Breast epithelium (tissue), 4 donors: ENCODE data around the gene TAAR9. TPM values are rescaled to one million over a fixed set of nuclear protein-coding genes. Genes with fewer than 3 reads are reported as not detected.
A peak's percentile ranks its signal among the peaks of the same experiment; 100 is the strongest.

Source experiments
- DNase-seq, 2 donors: peaks; one replicate each; pipeline ENCODE4 v3.0.0-alpha.2; 2019; ENCODE audit warnings: low spot score in 2 of 2
- H3K27ac ChIP-seq, 2 donors: fragments of 200-600 bp; sonication (generic) in 1 of 2; one replicate each; pipeline ENCODE4 v1.5.1; 2016 to 2019; ENCODE audit warnings: mild to moderate bottlenecking in 1 of 2
- H3K27me3 ChIP-seq, 2 donors: fragments of 200-600 bp; sonication (generic) in 1 of 2; one replicate each; pipeline versions ENCODE4 v1.5.1 to v1.6.0; 2017 to 2019; ENCODE audit warnings: control low read depth in 1 of 2, mild to moderate bottlenecking in 1 of 2
- H3K36me3 ChIP-seq: fragments of 200-600 bp; one replicate; pipeline ENCODE4 v1.5.1; 2019
- H3K4me1 ChIP-seq, 2 donors: fragments of 200-600 bp; sonication (generic); one replicate each; pipeline ENCODE4 v1.5.1; 2016 to 2019; ENCODE audit warnings: control low read depth in 1 of 2
- H3K4me3 ChIP-seq, 3 donors: fragments of 200-600 bp; sonication (generic); 1 replicate in 2 of 3; 2 replicates in 1 of 3; pipeline ENCODE4 v1.5.1; 2016 to 2019; ENCODE audit warnings: mild to moderate bottlenecking in 3 of 3, moderate library complexity in 2 of 3
- H3K9me3 ChIP-seq, 2 donors: fragments of 200-600 bp; sonication (generic) in 1 of 2; one replicate each; pipeline ENCODE4 v1.5.1; 2016 to 2019; ENCODE audit warnings: control low read depth in 1 of 2
- CTCF ChIP-seq, 3 donors: fragments of 450-650 bp; IDR thresholded peaks; one replicate each; pipeline ENCODE4 v1.5.1; 2016 to 2017; ENCODE audit warnings: antibody characterized with exemption in 3 of 3, mild to moderate bottlenecking in 3 of 3, moderate library complexity in 3 of 3
- POLR2A ChIP-seq: fragments of 450-650 bp; IDR thresholded peaks from one replicate; pipeline ENCODE4 v1.6.1; 2016; ENCODE audit warnings: antibody characterized with exemption, mild to moderate bottlenecking, moderate library complexity
- POLR2AphosphoS5 ChIP-seq, 3 donors: sonication (generic); formaldehyde crosslinking; IDR thresholded peaks; one replicate each; pipeline ENCODE4 v1.6.1; 2017; ENCODE audit warnings: antibody characterized with exemption in 3 of 3
- intact Hi-C: fragments of 100-400 bp; cut with DNase I; formaldehyde crosslinking; loops from one replicate; pipeline ENCODE4 v1.15.1; 2023; ENCODE audit warnings: low total_unique reads
- total RNA-seq, 3 donors: library from RNA; depleted of rRNA; stranded (reverse); fragments of >200 nt; gene quantifications; one replicate each; pipeline ENCODE4 v1.1.0, GENCODE V29; 2016

Gene TAAR9
- total RNA-seq, 3 donors from 2014 or later: not detected

- no peak for TF ChIP-seq POLR2AphosphoS5 (IDR thresholded peaks at IDR 0.05)
- TF ChIP-seq POLR2A: no peak
- no peak for TF ChIP-seq CTCF (IDR thresholded peaks at IDR 0.05)
- intact Hi-C loops: no loop called here
- no peaks in the 10 kb centered on the region for H3K9me3 ChIP-seq
- peak overlapping the region in 2 of 3 donors; percentile 91 to 97 for H3K4me3 ChIP-seq
- DNase-seq: no peak
- H3K27ac ChIP-seq: peak overlapping the region; percentile 82 to 90
- H3K27me3 ChIP-seq: no peaks in the 10 kb centered on the region
- no peaks in the 10 kb centered on the region for H3K36me3 ChIP-seq
- no peaks in the 10 kb centered on the region for H3K4me1 ChIP-seq
Observed at GRCh38 chr6:132513831-132514545, 24.1 kb upstream of the TAAR9 start.

GRCh38 chr6:132515386-132515785, 22.7 kb upstream of the TAAR9 start:
- H3K9me3 ChIP-seq: no peaks in the 10 kb centered on the region
- H3K27me3 ChIP-seq: no peaks in the 10 kb centered on the region
- H3K4me1 ChIP-seq: no peaks in the 10 kb centered on the region
- no peak for TF ChIP-seq CTCF (IDR thresholded peaks at IDR 0.05)
- no peak for TF ChIP-seq POLR2A
- TF ChIP-seq POLR2AphosphoS5 (IDR thresholded peaks at IDR 0.05): no peak
- intact Hi-C loops: no loop called here
- H3K4me3 ChIP-seq: no peak overlapping the region
- H3K27ac ChIP-seq: no peak overlapping the region
- H3K36me3 ChIP-seq: no peaks in the 10 kb centered on the region
- no peak for DNase-seq

- Histone ChIP-seq H3K9me3 (no peaks in the 10 kb centered on the region), H3K27ac (no peak overlapping the region), H3K27me3 (no peaks in the 10 kb centered on the region), H3K36me3 (no peaks in the 10 kb centered on the region), H3K4me3 (no peak overlapping the region), H3K4me1 (no peaks in the 10 kb centered on the region)
- DNase-seq: no peak
- intact Hi-C loops: no loop called here
- TF ChIP-seq POLR2AphosphoS5 (IDR thresholded peaks at IDR 0.05) (no peak), CTCF (IDR thresholded peaks at IDR 0.05) (no peak), POLR2A (no peak)
Observed at GRCh38 chr6:132520953-132521352, 17.1 kb upstream of the TAAR9 start.

DNA sequence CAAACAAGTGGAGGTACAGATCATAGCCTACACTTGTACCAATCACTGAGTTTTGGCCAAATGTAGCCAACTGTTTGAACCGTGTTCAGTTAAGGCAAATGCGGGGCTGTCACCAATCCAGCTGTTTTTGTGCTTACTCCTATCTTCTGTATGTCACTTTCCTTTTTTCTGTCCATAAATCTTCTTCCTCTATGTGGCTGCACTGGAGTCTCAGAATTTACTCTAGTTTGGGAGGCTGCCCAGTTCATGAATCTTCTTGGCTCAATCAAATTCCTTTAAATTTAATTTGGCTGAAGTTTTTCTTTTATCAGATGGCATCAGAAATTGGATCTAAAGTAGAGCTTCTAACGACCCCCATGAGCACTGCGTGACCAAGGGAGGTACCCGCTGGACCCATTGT, 13.4 kb upstream of the TAAR9 start:
- no peaks in the 10 kb centered on the region for H3K36me3 ChIP-seq

More for the DNA sequence above, 13.4 kb upstream of the TAAR9 start:
- intact Hi-C loops: no loop called here
- no peaks in the 10 kb centered on the region for H3K9me3 ChIP-seq
- H3K27me3 ChIP-seq: no peaks in the 10 kb centered on the region
- TF ChIP-seq POLR2AphosphoS5 (IDR thresholded peaks at IDR 0.05): no peak
- no peak for TF ChIP-seq CTCF (IDR thresholded peaks at IDR 0.05)
- no peak for TF ChIP-seq POLR2A
- H3K4me1 ChIP-seq: no peaks in the 10 kb centered on the region
- H3K4me3 ChIP-seq: no peak overlapping the region
- DNase-seq: no peak
- H3K27ac ChIP-seq: no peak overlapping the region
